NCI-H146 (cell line): Measurements from ENCODE around the gene ESX1.
"Not testable (repeated sequence)": the region's sequence is repeated elsewhere in the genome, so short reads cannot be mapped to it uniquely, and the experiment has no call there.

Experiments
- DNase-seq: peaks from one replicate; lab custom pipeline; 2025; lab: John Stamatoyannopoulos, UW

ESX1 gene

GRCh38 chrX:104254442-104255115 lies at the start of gene ESX1:
Gene ESX1, minus strand, starts transcription at chrX:104254933. Its CDS starts 84 bp downstream, at chrX:104254849.
- DNase-seq: no peak

GRCh38 chrX:104295636-104296035 lies 40.9 kb upstream of the ESX1 start:
- no peak for DNase-seq

GRCh38 chrX:104288961-104289360 lies 34.2 kb upstream of the ESX1 start:
- DNase-seq: no peak

GRCh38 chrX:104288269-104288668 lies 33.5 kb upstream of the ESX1 start:
- DNase-seq: no peak

- DNase-seq: no peak
Observed at GRCh38 chrX:104285201-104285600, 30.5 kb upstream of the ESX1 start.

GRCh38 chrX:104284507-104284906 lies 29.8 kb upstream of the ESX1 start:
- no peak for DNase-seq

- DNase-seq: no peak
Observed at GRCh38 chrX:104282166-104282725, 27.5 kb upstream of the ESX1 start.

- no peak for DNase-seq
Observed at GRCh38 chrX:104281564-104281963, 26.8 kb upstream of the ESX1 start.

GRCh38 chrX:104280609-104281008 lies 25.9 kb upstream of the ESX1 start:
- DNase-seq: no peak

GRCh38 chrX:104270916-104271512 lies 16.3 kb upstream of the ESX1 start:
- peak; percentile 0 for DNase-seq

GRCh38 chrX:104270212-104270611 lies 15.5 kb upstream of the ESX1 start:
- DNase-seq: no peak

- DNase-seq: no peak
Observed at GRCh38 chrX:104255465-104255864, 732 bp upstream of the ESX1 start.

- DNase-seq: no peak
Observed at GRCh38 chrX:104253567-104254441, 929 bp downstream of the ESX1 start.

GRCh38 chrX:104250470-104250869 lies 4.3 kb downstream of the ESX1 start:
- DNase-seq: no peak

GRCh38 chrX:104230060-104230459 lies 24.7 kb downstream of the ESX1 start:
- DNase-seq: not testable (repeated sequence)

- no peak for DNase-seq
Observed at GRCh38 chrX:104211187-104211586, 43.5 kb downstream of the ESX1 start.

- DNase-seq: no peak
Observed at GRCh38 chrX:104205548-104205947, 49.2 kb downstream of the ESX1 start.
